Astrocyte of the spinal cord (primary cell): ENCODE data around the gene RPP30.
"Not testable (repeated sequence)": the region's sequence is repeated elsewhere in the genome, so short reads cannot be mapped to it uniquely, and the experiment has no call there.

ENCODE experiments used
- DNase-seq: peaks from one replicate; pipeline ENCODE4 v3.0.0; 2011; ENCODE audit warnings: low read depth, low spot score
- H3K4me3 ChIP-seq: 2 replicates; pipeline ENCODE4 v1.5.1; 2011; ENCODE audit warnings: low read depth, mild to moderate bottlenecking, low read length, moderate library complexity
- in situ Hi-C: cut with HindIII; loops from 2 replicates; pipeline ENCODE4 v1.10.0; 2017; ENCODE audit warnings: low sequenced_read_pairs
- TF ChIP-seq, protein P1 (sequence below): IDR thresholded peaks from 2 replicates; pipeline ENCODE4 v1.5.1; 2012; ENCODE audit warnings: low read depth, mild to moderate bottlenecking, low read length, inconsistent platforms

The RPP30 gene

DNA sequence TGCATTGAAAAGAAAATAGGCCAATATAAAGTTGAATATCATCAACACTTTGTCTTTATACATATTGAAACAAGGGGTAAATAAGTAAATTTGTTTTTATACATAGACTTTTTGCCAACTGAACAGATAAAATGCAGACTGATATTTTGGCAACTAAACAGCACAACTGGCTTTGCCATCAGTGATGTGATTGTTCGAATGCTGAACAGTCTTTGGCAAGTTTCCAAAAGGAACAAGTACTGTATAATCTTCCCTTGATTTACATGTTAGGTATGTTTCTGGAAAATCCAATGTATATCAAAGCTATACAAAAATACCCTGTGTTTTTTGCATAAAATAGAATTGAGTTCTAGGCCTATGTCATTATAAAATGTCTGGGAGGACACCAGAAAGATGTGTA, 67.3 kb downstream of the RPP30 start:
- in situ Hi-C loops: no loop called here
- no peak overlapping the region for H3K4me3 ChIP-seq
- TF ChIP-seq, protein P1, sequence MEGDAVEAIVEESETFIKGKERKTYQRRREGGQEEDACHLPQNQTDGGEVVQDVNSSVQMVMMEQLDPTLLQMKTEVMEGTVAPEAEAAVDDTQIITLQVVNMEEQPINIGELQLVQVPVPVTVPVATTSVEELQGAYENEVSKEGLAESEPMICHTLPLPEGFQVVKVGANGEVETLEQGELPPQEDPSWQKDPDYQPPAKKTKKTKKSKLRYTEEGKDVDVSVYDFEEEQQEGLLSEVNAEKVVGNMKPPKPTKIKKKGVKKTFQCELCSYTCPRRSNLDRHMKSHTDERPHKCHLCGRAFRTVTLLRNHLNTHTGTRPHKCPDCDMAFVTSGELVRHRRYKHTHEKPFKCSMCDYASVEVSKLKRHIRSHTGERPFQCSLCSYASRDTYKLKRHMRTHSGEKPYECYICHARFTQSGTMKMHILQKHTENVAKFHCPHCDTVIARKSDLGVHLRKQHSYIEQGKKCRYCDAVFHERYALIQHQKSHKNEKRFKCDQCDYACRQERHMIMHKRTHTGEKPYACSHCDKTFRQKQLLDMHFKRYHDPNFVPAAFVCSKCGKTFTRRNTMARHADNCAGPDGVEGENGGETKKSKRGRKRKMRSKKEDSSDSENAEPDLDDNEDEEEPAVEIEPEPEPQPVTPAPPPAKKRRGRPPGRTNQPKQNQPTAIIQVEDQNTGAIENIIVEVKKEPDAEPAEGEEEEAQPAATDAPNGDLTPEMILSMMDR: no peak
- DNase-seq: no peak

DNA sequence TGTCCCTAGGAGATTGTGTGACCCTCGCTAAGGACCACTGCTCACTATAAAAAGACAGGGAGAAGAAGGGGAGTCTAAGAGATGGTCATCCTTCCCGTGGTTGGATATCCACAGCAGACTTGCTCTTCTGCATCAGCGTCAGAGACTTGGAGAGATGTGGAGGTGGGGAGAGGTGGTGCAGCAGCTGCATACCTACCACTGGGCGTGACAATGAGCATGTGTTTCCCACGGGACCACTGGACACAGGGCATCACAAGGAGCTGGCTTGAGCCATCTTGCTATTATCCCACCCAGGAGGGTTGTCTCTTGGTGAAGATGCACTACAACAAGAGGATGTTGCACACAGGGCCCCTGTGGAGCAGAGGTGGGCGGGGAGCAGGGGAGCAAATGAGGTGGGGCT, 67.9 kb downstream of the RPP30 start:
- DNase-seq: no peak
- H3K4me3 ChIP-seq: no peak overlapping the region
- TF ChIP-seq, protein P1: no peak
- in situ Hi-C loops: no loop called here

DNA sequence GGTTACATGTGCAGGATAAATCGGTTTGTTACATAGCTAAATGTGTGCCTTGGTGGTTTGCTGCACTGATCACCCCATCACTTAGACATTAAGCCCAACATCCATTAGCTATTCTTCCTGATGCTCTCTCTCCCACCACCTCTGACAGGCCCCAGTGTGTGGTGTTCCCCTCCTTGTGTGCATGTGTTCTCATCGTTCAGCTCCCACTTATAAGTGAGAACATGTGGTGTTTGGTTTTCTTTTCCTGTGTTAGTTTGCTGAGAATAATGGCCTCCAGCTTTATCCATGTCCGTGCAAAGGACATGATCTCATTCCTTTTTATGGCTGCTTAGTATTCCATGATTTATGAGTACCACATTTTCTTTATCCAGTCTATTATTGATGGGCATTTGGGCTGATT, 71.2 kb downstream of the RPP30 start:
- DNase-seq, in situ Hi-C loops, H3K4me3 ChIP-seq: not testable (repeated sequence)

DNA sequence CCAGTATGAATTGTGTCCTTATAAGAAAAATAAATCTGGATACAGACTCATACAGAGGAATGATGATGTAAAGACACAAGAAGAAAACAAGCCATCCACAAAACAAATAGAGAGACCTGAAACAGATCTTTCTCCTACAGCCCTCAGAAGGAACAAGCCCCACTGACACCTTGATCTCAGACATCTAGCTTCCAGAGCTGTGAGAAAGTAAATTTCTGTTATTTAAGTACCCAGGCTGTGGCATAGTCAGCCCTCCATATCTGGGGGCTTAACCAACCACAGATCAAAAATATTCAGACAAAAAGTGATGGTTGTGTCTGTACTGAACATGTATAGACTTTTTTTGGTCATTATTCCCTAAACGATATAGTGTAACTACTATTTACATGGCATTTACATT, 73.0 kb downstream of the RPP30 start:
- TF ChIP-seq, protein P1: no peak
- in situ Hi-C loops: no loop called here
- DNase-seq: no peak
- no peak overlapping the region for H3K4me3 ChIP-seq

DNA sequence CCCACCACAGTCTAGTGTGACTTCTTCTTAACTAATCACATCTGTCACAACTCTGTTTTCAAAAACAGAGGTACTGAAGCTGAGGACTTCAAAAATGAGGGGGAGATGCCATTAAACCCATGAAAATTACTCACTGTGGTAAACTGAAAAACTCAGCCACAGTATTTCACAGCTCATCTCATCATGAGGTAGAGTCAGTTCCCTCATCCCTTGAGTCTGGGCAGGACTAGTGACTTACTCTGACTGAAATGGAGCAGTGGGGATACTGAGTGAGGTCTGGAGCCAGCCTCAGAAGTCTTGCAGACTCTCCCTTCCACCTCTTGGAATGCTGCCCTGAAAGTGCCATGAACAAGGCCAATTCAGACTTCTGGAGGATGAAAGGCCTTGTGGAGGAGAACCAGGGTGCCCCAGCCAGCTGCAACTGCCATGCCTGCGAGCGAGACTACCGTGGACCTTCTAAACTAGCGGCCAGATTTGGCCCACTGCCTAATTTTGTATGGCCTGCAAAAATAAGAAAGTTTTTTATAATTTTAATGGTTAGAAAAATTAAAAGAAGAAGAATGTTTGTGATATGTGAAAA, 73.8 kb downstream of the RPP30 start:
- no peak for DNase-seq
- no peak overlapping the region for H3K4me3 ChIP-seq
- TF ChIP-seq, protein P1: no peak
- in situ Hi-C loops: no loop called here

DNA sequence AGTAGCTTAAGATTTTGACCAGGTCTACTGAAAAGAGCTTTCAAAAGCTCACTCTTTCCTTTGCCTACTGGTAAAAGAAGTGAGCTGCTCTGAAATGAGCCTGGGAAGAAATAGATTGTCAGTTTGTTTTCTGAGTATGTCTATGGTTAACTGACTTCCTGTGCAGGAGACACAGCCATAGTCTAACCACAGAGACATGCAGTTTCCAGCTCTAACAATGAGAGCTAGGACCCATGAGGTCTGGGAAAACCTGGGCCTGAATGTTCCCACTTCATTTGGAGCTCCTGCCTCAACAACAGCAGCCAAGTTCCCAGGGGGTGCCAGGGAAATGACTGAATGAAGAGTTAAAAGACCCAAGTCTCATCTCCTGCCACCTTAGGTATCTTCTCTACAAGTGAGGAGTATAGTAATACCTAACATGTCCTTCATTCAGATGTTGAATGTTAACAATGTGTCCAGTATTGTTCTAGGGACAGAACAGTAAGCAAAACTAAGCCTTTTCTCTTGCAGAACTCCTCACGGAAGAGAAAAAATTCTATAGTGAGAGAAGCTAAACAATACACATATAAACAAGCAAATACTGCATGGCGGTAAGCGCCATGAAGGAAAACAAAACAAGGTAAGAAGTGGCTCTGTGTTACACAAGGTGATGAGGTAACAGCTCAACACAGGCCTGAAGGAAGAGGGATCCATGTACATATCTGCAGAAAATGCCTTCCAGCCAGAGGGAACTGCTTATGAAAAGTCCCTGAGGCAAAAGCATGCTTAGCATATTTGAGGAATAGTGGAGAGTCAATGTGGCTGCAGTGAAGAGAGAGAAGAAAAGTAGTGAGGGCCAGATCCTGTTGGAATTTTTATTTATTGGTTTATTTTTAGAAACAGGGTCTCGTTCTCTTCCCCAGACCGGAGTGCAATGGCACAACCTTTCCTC, 75.5 kb downstream of the RPP30 start:
- peak; percentile 79 for DNase-seq
- TF ChIP-seq, protein P1: no peak
- H3K4me3 ChIP-seq: no peak overlapping the region
- in situ Hi-C loops: no loop called here
